ENCODE data around the gene RNF125. TPM values are rescaled to one million over a fixed set of nuclear protein-coding genes. Genes with fewer than 3 reads are reported as not detected.
"Not testable (repeated sequence)": the region's sequence is repeated elsewhere in the genome, so short reads cannot be mapped to it uniquely, and the experiment has no call there.

RNF125 gene
- total RNA-seq, 1 donor from 2014 or later: 3.2 TPM

DNA sequence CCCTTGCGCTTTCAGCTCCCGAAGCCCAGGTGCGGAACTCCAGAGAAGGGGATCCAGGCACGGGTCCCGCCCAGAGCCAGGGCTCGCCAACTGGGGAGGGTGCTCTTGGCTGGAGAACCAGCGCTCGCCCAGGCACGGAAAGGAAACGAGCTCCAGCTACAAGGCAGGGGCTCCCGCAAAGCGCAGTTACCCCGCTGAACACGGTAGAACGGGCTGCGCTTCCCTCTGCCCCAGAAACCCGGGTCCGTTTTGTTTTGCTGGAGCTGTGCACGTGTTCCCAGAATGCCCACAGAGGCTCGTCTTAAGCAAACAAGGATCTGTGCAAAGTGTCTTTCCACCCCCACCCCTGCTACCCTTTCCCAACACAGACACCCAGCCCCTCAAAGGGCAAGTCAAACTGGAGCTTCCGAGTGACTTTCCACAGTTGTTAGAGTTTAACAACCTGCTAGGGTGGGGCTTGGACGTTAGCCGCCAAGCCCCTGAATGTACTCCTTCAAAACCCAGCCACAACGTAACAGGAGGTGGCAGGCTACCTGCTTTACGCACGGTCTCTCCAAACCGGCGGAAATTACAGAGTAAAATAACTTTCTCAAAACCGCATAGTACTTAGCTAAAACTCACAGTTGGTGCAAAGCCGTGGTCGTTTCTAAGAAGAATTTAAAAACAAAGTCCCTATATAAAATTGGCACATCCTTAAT is 775 bp downstream of the RNF125 start:
- Histone ChIP-seq H3K27me3 (ENCODE audit: control insufficient read depth, insufficient read depth, low read length) (no peaks in the 10 kb centered on the region), H3K4me3 (ENCODE audit: low read depth, low read length) (peak overlapping the region; percentile 61), H3K36me3 (ENCODE audit: control insufficient read depth, insufficient read depth, low read length) (no peaks in the 10 kb centered on the region)
- no peak for DNase-seq (ENCODE audit: low read depth)
- TF ChIP-seq, protein P1, sequence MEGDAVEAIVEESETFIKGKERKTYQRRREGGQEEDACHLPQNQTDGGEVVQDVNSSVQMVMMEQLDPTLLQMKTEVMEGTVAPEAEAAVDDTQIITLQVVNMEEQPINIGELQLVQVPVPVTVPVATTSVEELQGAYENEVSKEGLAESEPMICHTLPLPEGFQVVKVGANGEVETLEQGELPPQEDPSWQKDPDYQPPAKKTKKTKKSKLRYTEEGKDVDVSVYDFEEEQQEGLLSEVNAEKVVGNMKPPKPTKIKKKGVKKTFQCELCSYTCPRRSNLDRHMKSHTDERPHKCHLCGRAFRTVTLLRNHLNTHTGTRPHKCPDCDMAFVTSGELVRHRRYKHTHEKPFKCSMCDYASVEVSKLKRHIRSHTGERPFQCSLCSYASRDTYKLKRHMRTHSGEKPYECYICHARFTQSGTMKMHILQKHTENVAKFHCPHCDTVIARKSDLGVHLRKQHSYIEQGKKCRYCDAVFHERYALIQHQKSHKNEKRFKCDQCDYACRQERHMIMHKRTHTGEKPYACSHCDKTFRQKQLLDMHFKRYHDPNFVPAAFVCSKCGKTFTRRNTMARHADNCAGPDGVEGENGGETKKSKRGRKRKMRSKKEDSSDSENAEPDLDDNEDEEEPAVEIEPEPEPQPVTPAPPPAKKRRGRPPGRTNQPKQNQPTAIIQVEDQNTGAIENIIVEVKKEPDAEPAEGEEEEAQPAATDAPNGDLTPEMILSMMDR (IDR thresholded peaks at IDR 0.05; ENCODE audit: insufficient read depth, low read length, poor library complexity, severe bottlenecking): peak; percentile 2

DNA sequence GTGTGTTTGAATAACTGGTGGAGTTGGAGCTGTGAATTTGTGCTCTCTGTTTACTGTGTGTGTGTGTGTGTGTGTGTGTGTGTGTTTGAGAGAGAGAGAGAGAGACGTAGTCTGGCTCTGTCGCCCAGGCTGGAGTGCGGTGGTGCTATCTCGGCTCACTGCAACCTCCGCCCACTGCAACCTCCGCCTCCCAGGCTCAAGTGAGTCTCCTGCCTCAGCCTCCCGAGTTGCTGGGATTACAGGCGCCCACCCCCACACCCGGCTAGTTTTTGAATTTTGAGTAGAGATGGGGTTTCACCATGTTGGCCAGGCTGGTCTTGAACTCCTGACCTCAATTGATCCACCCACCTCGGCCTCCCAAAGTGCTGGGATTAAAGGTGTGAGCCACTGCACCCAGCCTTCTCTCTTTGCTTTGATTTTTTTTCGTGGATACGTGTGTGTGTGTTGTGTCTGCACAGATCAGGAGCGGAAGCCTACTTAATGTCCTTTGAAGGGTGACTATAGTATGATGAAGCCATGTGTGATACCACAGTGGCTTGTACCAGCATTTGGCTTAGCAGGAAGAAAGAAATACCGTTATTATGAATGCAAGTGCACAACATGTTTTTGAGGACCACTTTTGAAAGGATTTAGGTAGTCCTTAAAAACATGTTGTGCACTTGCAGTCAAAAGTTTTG is 1.5 kb downstream of the RNF125 start:
- DNase-seq (ENCODE audit: low read depth); H3K4me3 ChIP-seq (ENCODE audit: low read depth, low read length); H3K36me3 ChIP-seq (ENCODE audit: control insufficient read depth, insufficient read depth, low read length); H3K27me3 ChIP-seq (ENCODE audit: control insufficient read depth, insufficient read depth, low read length): not testable (repeated sequence)

DNA sequence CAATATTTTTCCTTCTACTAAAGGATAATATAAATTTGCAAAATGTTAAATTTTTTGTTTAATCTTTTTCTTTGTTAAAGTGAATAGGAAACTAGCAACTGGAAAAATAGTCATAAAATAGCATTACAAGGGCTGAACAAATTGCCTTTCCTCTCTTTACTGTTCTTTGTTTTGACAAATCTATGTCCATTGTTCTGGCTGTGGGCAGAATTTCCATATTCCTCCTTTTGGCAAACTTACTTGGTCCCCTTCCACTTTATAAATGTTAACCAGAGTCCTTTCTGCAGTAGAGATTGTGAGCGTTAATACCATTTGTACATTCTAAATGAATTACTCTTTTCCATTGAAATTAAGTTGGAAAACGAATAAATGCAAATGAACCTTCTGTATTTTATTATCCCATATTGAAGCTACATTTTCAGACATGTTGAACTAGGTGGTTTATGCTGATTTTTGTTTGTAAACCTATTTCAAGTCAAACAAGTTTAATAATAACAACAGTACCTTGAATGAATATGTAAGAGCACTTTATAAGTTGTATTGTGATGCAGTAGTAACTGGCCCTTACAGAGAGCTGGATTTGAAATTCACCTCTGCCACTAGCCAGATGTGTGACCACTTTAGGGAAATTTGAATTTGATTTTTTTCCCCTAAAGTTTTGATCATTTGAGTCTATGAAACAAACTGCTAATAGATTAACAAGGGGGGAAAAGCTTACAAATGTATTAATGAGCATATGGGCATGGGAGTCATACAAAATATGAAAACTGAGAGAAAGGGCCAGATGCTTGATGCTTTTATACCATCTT is 3.3 kb downstream of the RNF125 start:
- TF ChIP-seq, protein P1 (IDR thresholded peaks at IDR 0.05; ENCODE audit: insufficient read depth, low read length, poor library complexity, severe bottlenecking): no peak
- no peaks in the 10 kb centered on the region for H3K27me3 ChIP-seq (ENCODE audit: control insufficient read depth, insufficient read depth, low read length)
- DNase-seq (ENCODE audit: low read depth): no peak
- no peak overlapping the region for H3K4me3 ChIP-seq (ENCODE audit: low read depth, low read length)
- H3K36me3 ChIP-seq (ENCODE audit: control insufficient read depth, insufficient read depth, low read length): no peaks in the 10 kb centered on the region

DNA sequence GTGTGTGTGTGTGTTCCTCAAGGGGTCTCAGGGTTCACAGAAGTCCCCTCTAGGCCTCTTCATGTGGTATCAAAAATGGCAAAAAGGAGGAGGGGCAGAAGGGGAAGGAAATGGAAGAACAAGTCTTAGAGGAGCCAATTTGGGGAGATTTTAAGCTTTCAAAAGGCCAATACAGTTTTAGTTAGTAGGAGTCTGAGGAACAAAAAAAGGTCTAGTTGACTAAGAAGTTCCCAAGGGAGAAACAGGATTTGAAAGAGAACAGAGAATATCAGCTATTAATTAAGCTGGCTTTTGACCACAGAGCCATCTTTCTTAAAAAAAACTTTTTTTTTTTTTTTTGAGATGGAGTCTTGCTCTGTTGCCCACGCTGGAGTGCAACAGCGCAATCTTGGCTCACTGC is 7.1 kb downstream of the RNF125 start:
- TF ChIP-seq, protein P1 (IDR thresholded peaks at IDR 0.05; ENCODE audit: insufficient read depth, low read length, poor library complexity, severe bottlenecking): no peak
- no peak for DNase-seq (ENCODE audit: low read depth)
- H3K36me3 ChIP-seq (ENCODE audit: control insufficient read depth, insufficient read depth, low read length): no peaks in the 10 kb centered on the region

DNA sequence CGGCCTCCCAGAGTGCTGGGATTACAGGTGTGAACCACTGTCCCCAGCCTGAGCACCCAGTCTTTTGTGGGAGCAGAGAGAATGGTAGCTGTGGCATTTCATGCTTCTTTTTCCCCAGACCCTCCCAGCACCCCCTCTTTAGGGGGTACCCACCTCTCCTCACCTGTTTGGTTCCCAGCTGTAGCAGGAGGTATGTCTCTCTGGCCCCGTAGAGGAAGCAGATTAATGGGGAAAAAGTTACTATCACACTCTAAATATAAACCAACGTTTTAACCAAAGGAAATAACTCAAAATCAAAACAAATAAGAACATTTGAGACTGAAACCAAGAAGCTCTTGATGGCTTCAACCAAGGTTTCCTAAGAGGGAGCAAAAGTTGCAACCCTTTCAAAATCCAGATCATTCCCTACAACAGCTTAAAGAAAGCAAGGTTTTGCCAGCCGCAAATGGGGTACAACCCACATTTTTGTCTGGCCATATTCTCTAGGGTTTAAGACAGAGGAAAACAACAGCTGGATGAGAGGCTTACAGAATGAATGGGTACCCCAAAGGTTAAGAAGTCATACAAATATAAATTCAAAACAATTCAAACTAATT is 8.0 kb downstream of the RNF125 start:
- Histone ChIP-seq H3K27me3 (ENCODE audit: control insufficient read depth, insufficient read depth, low read length) (no peaks in the 10 kb centered on the region), H3K4me3 (ENCODE audit: low read depth, low read length) (no peak overlapping the region), H3K36me3 (ENCODE audit: control insufficient read depth, insufficient read depth, low read length) (no peaks in the 10 kb centered on the region)
- TF ChIP-seq, protein P1 (IDR thresholded peaks at IDR 0.05; ENCODE audit: insufficient read depth, low read length, poor library complexity, severe bottlenecking): no peak
- DNase-seq (ENCODE audit: low read depth): no peak

More for the DNA sequence above, 7.1 kb downstream of the RNF125 start:
- no peaks in the 10 kb centered on the region for H3K27me3 ChIP-seq (ENCODE audit: control insufficient read depth, insufficient read depth, low read length)
- H3K4me3 ChIP-seq (ENCODE audit: low read depth, low read length): no peak overlapping the region

DNA sequence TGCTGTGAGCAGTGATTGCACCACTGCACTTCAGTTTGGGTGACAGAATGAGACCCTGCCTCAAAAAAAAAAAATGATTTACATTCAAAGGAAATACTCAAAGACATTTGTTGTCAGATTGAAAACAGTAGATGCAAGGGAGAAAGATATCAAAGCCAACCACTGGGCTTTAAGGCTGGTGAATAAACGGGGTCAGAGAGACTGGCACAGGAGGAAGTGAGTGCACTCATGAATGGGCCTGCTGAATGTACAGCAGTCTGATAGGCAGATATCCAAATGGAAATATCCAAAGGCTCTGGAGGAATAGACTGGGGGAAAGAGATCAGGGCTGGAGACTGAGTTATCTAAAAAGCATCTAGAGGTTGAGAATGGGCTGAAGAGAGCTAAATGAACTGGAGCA is 10.9 kb downstream of the RNF125 start:
- DNase-seq (ENCODE audit: low read depth): no peak
- TF ChIP-seq, protein P1 (IDR thresholded peaks at IDR 0.05; ENCODE audit: insufficient read depth, low read length, poor library complexity, severe bottlenecking): no peak
- H3K36me3 ChIP-seq (ENCODE audit: control insufficient read depth, insufficient read depth, low read length): no peaks in the 10 kb centered on the region

More for the DNA sequence above, 10.9 kb downstream of the RNF125 start:
- Histone ChIP-seq H3K4me3 (ENCODE audit: low read depth, low read length) (no peak overlapping the region), H3K27me3 (ENCODE audit: control insufficient read depth, insufficient read depth, low read length) (no peaks in the 10 kb centered on the region)

Data from kidney epithelial cell (primary cell).